ENCODE measurements around the gene RPS15A.

RPS15A gene

DNA sequence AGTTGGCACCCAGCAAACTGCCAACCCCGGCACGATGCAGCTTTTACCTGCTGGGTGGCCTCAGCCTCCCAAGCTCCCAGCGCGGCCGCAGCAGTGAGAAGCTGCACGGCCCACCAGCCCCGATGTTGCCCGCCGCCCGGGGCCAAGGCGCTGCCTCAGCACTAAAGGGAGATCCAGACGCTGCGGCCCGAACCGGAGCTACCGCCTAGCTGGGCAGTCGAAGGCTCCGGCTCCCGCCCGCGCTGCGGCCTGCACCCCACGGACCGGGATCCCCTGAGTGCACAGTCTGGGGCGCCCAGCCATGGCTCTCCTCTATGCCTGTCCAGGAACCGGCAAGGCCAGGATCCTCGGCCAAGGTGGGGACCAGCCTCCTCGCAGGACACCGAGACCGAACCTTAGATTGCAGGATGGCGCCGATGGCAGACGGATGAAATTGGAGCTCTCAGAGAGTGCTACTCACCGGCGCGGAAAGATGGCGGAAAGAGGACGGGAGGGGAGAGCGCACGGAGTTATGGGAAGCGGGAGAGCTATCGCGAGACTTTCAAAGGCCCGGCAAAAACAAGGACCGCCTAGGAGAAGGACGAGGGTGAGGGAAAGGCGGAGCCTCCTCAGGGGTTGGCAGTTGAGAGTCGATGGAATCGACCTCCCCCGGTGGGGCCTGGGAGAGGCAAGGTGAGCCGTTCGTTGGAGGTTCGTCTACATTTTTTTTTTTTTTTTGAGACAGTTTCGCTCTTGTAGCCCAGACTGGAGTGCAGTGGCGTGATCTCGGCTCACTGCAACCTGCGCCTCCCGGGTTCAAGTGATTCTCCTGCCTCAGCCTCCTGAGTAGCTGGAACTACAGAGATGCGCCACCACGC lies at the start of gene RPS15A:
TSS of gene RPS15A (minus strand) at position 485 of the 857 bp plus-strand sequence. CDS start 1,221 bp downstream, outside the sequence.
- peak; percentile 95 for DNase-seq

DNA sequence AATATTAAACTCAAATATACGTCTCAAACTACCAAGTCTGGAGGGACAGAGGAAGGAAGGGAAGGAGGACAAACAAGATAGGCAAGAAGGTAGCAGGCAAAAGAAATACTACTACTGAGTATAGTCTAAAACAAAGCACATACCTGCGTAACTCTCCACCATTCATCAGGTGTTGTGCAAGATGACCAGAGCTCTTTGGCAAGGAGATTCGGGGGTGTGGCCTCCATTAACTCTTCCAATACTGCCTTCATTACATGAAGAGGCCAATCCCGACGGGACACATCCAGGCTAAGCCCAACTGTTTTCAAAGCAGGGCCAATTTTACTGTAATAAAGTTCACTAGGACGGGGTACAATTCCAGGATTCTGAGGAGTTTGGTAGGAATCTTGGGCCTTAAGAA lies 49.4 kb upstream of the RPS15A start:
- no peak for DNase-seq

DNA sequence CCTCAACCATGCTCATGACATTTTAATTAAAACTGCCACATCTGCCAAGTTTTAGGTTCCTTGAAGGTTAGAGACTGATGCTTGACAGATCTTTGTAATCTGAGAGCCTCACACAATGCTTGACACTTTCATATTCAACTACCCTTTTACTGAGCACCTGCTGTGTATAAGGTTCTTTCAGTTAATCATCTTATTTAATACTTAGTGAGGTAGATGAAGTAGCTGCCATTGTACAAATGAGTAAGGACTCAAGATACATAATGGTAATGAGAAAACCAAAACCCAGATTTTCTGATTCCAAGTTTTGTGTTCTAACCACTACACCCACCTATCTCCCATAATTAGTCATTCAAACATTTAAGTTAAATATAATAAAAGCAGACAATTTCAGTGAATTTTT lies 46.6 kb upstream of the RPS15A start:
- no peak for DNase-seq

DNA sequence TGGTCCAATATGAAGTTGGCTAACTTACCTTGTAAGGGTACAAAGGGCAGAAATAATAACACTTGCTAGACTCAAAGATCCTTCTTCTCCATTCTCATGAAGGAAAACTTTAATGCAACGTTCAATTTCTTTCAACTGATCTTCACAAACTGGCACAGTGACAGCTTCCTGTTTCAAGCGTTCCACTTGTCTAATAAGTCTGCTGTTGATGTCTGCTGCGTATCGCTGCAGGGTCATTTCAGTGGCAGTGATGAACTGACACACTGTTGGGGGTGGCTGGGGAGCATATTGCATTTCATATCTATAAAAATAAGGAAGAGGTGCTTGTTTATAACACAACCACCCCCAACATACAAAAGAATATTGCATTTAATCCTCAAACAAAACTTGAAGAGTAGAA lies 44.7 kb upstream of the RPS15A start:
- DNase-seq = no peak

DNA sequence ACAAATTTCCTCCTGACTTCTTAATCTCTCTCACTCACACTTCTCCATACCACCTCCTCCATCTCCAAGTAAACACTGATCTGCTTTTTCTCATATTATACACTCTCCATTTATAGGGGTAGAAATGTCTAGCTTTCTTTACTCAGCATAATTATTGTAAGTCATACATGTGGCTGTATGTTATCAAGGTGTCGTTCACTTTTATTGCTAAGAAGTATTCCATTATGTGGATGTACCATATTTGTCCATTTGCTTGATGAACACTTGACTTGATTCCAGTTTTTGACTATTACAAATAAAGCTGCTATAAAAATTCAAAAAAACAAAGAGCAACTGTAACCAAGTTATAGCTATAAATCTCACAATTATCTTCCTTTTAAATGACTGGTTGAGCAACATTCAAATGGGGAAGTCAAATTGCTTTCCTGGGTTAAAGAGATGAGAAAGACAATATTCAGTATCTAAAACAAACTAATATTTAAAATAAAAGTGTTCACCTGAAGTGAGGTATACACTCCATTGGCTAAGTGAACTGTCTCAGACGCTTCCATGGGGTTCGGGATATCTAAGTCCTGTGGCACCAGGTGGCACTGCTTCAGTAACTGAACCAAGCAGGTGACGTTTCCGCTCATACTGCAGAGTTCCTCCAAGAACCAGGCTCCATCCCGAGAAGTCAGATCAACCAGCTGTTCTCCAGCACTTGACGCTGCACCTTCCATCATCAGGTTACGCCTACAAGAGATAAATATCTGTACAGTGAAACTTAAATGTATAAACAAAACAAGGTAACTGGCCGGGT lies 43.8 kb upstream of the RPS15A start:
- no peak for DNase-seq

DNA sequence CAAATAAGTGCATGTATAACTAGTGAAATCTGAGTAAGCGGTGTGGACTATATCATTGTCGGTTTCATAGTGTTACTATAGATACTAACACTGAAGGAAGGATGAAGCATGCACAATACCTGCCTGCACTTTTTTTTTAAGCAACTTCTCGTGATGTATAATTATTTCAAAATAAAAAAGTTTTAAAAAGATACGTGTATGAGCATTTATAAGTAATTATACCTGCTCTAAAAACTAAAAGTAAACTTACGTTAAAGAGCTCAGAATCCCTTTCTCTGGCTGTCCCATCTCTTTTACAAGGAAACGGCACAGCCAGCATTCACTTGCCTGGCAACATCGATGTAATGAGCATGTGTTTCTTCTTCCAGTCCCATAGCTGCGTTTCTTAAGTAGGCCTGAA lies 42.5 kb upstream of the RPS15A start:
- DNase-seq = no peak

DNA sequence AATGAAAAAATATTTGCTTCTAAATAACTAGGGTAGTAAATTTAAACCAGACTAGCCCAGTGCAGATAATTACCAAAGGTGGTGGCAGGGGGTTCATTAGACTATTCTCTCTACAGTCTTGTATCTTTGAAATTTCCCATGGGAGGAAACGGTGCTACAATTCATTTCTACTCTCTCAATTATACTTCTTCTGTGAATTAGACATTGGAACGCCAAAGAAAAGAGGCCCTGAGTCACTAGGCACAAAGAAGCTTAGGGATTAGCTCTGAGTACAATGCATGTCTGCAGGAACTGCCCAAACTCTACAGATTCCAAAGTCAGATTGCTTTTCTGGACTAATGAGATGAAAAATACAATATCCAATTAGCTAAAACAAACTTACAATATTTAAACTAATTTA lies 41.9 kb upstream of the RPS15A start:
- no peak for DNase-seq

DNA sequence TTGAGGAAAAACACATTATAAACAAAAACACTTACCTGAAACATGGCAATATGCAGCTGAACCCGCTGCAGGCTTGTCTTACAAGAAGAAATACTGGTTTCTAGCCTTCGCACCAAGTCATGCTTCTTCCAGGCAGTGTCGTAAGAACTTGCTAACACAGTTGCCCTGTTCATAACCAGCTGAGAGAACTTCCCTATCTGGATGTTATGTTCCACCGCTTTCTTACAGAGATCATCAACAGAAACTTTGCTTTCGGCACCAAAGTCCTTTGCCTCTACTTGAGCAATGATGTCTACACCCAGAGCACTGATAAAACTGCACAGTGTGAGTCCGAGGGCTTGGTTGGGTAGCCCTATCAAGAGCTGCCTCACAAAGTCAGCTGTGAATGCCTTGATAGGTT lies 39.1 kb upstream of the RPS15A start:
- no peak for DNase-seq

DNA sequence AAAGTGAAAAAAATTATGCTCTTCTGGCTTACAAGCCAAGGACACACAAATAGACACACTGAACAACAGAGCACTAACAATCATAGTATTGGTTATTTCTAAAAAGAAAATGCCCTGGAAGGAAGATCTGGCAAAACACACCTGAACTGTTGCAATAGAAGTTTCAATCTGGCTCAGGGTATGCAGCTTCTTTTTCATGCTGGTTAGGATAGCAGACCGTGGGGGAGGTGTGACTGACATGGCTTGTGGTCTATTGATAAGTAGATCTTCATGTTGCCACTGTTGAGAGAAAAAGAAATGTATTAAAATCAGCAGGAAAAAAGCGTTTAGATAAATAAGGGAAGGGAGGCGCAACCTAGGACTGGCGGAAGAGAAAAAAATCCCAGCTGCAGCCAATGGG lies 37.8 kb upstream of the RPS15A start:
- DNase-seq = peak; percentile 21

DNA sequence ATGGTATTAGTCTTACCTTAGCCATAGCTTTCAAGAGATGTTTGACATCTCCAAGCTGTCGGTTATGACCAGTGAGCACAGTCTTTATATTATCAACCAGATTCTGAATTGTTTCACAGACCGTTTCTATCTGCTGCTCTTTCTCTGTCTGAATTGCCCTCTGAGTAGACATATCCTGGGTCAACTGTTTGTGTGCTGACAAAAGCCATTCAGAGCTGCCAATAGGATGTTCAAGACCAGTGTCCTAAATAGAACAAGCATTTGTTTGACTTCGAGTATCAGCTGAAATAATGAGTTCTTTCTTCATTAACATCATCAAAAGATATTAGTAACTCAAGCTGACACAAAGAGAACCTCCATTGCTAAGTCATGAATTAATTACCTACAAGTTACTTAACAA lies 26.2 kb upstream of the RPS15A start:
- no peak for DNase-seq

DNA sequence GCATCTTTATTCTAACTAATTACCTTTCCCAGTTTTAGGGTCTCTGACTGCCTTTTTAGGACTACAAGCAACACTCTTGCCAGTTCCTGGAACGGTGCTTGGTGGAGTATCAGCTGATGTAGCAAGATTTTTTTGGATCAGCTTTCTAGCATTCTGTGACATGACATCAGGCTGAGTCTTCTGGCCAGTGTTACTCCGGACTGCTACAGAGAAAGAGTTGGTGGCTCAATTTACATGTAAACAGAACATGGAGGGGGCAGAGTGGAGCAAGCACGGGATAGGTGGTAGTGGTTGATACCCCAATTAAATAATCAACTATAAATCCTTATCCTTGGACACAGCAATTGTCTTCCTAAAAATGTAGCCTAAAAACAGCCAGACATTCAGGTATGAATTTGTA lies 21.8 kb upstream of the RPS15A start:
- DNase-seq = no peak

DNA sequence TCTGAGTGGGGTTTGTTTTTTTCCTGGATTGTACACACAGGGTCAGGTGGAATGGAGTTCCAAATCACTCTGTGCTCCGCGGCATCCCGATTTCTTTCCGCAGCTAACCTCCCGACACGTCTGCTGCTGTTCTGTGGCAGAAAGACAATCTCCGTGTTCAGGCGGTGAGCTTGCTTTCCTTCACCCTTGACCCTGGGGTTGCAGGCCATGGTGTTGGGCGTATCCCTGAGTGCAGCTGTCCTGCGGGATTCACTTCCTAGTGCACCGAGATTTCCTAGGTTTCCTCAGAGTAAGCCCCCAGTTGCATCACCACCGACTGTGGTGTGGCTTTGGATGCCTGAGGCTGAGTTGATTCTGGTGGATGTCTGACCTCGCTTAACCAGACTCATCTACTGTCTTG lies 19.0 kb upstream of the RPS15A start:
- no peak for DNase-seq

DNA sequence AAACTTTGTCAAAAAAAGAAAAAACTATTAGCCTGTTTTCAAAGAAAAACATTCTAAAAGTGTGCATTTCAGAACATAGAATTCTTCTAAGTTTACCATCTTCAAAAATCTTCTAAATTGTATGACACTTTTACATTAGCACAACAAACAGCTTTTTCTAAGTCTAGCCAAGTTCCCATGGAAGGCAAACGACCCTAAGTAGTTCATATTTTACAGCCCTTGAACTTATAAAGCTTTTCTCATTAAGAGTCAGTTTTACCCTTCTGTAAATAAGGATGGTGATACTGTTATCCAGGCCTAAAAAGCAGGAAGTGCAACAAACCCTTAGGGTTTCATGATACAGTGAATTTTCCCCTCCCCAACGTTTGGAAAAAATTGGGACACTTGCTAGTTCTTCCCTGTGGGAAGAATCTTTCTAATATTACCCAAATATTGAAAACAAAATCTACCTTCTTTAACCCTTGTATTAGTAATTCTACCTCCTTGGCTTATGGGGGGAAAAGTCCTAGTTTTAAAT lies 15.2 kb upstream of the RPS15A start:
- no peak for DNase-seq

DNA sequence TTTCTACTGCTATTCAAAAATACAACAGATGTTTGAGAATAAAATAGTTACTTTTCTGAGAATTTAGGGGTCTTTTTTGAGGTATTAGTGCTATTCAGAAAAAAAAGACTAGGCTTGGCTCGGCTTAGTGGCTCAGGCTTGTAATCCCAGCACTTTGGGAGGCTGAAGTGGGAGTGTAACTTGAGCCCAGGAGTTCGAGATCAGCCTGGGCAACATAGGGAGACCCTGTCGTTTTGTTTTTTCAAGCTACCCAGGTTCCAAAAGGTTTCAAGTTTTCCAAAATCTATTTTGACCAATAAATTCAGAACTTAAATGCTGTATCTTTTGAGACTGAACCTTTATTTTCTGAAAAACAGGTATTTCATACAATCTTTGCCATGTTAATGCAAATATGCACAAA lies 14.4 kb upstream of the RPS15A start:
- DNase-seq = no peak

DNA sequence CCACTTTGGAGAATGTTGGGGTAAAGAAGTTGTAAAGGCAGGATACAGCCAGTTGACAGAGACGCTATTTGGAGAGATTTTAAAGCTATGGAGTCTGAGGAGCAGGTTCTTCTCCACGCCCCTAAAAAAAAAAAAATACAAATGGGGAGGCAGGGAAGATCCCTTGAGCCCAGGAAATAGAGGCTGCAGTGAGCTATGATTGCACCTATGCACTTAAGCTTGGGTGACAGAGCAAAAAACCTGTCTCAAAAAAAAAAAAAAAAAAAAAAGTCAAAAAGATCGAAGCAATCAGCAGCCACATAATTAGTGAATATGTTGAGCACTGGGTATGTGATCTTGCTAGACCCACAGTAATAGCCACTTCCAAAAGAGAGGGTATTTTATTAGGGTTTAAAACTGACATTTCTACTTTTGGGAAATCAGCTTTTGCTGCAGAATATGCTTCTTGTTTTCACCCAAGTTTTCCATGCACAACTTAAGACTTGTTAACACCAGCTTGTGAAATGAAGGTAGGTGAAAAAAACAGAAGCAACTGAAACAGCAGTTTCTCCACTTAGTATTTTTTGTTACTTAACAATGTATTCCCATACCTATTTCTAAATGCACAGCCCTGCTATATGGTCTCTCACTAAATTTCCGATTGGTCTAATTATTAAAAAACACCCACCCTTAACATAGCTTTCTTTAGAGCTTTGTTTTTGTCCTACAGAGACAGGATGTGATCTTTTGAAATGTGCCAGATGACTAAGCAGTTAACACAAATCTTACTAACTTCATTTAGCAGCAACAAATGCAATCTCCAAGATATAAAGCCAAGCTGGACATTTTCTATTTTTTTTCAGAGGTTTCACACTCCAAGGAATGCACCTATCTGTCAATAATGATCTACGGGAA lies 13.7 kb upstream of the RPS15A start:
- DNase-seq = no peak

DNA sequence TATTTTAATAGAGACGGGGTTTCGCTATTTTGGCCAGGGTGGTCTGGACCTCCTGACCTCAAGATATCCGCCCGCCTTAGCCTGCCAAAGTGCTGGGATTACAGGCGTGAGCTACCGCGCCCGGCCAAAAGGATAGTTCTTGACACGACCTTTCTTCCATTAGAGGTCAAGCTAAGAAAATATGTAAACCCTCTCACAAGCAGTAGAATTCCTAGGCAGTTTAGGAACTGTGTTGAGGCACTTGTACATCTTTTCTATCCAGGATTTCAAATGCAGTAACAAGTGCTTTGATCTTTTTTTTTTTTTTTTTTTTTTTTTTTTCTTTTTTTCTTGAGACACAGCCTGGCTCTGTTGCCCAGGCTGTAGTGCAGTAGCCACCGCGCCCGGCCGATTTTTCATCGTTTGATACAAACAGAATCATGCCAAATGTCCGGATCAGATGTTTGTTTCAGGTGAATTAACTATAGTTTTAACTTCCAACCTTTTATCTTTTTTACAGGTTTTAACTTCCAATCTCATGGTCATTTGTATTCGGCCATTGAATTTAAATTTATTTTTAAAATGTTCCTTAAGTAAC lies 12.7 kb upstream of the RPS15A start:
- DNase-seq = no peak

DNA sequence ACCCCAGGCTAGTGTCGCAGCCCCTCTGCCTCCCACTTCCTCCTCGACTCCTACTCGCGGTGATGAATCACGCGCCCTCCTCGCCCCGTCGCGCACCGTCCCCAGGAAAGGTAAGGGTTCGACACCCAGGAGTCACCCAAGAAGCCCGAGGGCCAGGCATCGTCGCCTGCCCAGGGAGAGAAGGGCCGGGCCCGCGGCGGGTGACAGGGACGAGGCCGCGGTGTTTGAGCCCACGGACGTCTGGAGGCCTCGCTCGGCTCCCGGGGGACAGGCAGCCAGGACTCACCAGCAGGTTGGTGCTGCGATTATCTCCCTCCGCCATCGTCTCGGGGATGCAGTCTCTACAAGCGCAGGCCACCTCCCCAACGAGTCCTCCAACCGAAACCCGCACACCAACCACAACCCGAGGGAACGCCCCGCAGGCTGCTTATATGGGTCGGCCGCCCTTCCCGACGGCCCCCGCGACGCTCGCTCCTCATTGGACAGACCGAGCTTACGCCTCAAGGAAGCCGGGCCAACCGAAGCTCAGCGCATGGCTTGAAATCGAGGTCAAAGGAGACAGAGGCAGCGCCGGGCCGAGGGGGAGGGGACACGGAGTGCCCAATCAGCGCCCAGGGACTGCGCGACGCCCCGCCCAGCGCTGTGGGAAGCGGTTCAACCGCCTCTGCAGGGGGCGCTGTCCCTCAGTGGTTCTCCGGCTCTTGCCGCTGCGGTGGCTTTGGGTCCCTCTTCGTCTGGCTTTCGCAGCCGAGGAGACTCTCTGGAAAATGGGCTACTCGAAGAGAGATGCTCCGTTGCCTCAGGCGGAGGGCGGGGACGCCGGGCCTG lies 11.2 kb upstream of the RPS15A start, which contains the start of gene ARL6IP1:
TSS of gene ARL6IP1 (minus strand) at position 405 of the 828 bp plus-strand sequence. CDS start at position 322, 83 bp downstream.
- peak; percentile 99 for DNase-seq

DNA sequence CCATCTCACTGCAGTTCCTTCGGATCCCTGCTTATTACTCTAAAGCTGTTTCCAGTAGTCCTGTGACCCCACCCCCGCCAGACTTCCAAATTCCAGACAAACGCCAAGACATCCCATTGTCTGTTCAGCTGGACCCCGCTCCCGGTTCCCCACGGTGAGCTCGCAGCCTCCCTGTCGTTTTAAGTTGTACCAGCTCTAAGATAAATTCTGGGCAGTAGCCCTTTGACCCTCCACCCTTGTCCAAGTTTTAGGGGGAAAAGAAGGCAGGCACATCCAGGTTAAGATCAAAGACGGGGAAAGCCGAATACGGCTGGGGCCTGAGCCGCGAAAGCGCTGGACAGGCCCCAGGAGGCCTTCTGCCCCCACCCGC lies 10.6 kb upstream of the RPS15A start:
- peak; percentile 10 for DNase-seq

DNA sequence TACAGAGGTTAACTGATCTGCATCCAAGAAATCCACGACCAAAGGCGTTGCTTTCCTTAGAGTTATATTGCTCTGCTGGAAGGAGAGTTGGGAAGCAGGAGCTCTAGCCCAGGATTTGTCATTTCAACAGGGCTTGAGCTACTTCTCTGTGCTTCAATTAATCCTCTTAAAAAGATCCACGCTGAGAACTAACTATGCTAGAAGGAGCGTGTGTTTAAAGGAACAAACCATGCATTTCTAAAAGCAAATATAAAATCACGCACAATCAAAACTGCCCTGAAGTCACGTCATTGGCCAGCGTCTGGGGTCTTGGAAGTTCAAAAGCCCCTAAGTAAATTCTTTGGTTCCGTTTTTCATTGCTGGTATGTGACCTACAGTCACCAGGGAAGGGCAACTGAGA lies 10.2 kb upstream of the RPS15A start:
- no peak for DNase-seq

DNA sequence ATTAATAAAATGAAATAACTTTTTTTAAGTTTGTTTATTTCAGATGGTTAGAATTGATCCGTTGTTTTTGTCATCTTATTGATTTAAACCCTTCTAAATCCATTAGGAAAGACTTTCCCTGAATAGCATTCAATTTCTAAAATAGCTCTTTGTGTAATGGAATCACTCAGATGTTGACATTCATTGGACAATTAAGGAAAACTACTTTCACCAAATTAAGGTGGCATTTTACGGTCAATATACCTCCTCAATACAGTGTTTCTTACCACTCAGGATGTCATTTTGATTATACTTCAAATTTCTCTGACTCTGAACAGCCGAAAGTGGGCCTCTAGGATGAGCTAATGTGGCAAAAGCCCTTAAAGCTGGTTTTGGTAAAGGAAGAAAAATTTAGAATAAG lies 9.4 kb upstream of the RPS15A start:
- no peak for DNase-seq

DNA sequence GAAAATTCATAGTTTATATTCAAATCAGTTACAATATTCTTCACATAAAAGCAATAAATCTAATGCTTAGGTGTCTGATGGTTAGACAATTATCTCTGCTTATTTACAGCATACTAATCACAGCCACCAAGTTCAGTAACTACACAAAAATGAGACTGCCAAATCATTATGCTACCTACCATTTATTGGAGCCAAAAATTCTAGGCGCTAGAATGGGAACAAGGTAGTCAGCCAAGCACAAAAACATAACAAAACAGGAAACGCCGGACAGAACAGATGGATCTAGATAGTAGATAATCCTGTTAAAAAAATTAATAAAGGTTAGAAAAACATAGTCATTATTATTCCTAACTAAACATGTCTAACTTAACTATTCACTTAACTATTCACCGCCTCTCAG lies 7.6 kb upstream of the RPS15A start:
- no peak for DNase-seq

DNA sequence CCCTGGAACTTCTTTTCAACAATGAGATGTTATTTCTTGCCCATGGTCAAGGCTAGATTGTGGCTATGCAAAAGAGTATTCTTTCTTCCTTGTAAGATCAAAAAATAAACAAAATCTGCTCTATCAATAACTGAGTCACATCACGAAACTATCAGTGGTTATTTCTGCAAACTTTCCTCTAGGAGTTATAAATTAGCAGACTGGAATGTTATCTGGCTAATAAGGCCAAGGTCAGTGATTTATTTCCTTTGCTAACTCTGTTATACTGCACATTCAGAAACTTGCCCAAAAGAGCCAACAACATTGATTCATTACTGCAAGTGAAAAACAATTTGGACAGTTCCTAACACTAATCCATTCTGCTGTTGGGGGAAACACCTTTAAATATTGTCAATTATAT lies 6.2 kb upstream of the RPS15A start:
- DNase-seq = no peak

All from activated CD4-positive, alpha-beta T cell treated with anti-CD3 and anti-CD28 coated beads for 48 hours (primary cell).